Spleen (tissue), 11 donors: ENCODE results near the gene ZNF621. TPM values are rescaled to one million over a fixed set of nuclear protein-coding genes. Genes with fewer than 3 reads are reported as not detected.

Experiments
- DNase-seq: peaks from one replicate; pipeline ENCODE4 v3.0.0-alpha.2; 2020
- H3K27ac ChIP-seq, 8 donors: fragments of 200-600 bp; sonication (generic) in 7 of 8; 1 replicate in 4 of 8; 2 replicates in 4 of 8; pipeline versions ENCODE4 v1.5.0 to v1.8.0; 2016 to 2021; ENCODE audit warnings: inconsistent platforms in 4 of 8, mild to moderate bottlenecking in 4 of 8, moderate library complexity in 1 of 8
- H3K27me3 ChIP-seq, 7 donors: fragments of 200-600 bp; sonication (generic) in 6 of 7; replicated peaks in 1 of 7; 1 replicate in 4 of 7; 2 replicates in 3 of 7; pipeline versions ENCODE4 v1.5.0 to v1.8.0; 2016 to 2021; ENCODE audit warnings: inconsistent platforms in 3 of 7, mild to moderate bottlenecking in 1 of 7
- H3K36me3 ChIP-seq, 6 donors: fragments of 200-600 bp; sonication (generic) in 5 of 6; 1 replicate in 4 of 6; 2 replicates in 2 of 6; pipeline versions ENCODE4 v1.5.0 to v1.8.0; 2016 to 2021; ENCODE audit warnings: inconsistent platforms in 2 of 6
- H3K4me1 ChIP-seq, 6 donors: fragments of 200-600 bp; sonication (generic) in 5 of 6; 1 replicate in 3 of 6; 2 replicates in 3 of 6; pipeline versions ENCODE4 v1.5.0 to v1.8.0; 2016 to 2021; ENCODE audit warnings: inconsistent platforms in 3 of 6
- H3K4me3 ChIP-seq, 8 donors: fragments of 200-600 bp; sonication (generic) in 7 of 8; 1 replicate in 4 of 8; 2 replicates in 4 of 8; pipeline versions ENCODE4 v1.5.0 to v1.8.0; 2016 to 2021; ENCODE audit warnings: inconsistent platforms in 4 of 8, mild to moderate bottlenecking in 4 of 8, moderate library complexity in 2 of 8
- H3K9me3 ChIP-seq, 8 donors: fragments of 200-600 bp; sonication (generic) in 7 of 8; 1 replicate in 4 of 8; 2 replicates in 4 of 8; pipeline versions ENCODE4 v1.5.0 to v1.8.0; 2016 to 2021; ENCODE audit warnings: inconsistent platforms in 4 of 8
- CTCF ChIP-seq, 11 experiments: fragments of 200-600 bp in 7 of 11; fragments of 450-650 bp in 4 of 11; sonication (generic) in 4 of 11; IDR thresholded peaks in 8 of 11; conservative IDR thresholded peaks in 3 of 11; 1 replicate in 7 of 11; 2 replicates in 4 of 11; pipeline versions ENCODE4 v1.4.0 to v1.8.0; 2016 to 2021; ENCODE audit warnings: antibody characterized with exemption in 11 of 11, inconsistent platforms in 4 of 11, mild to moderate bottlenecking in 1 of 11
- POLR2A ChIP-seq, 3 donors: fragments of 450-650 bp; IDR thresholded peaks; one replicate each; pipeline ENCODE4 v1.5.1; 2017; ENCODE audit warnings: antibody characterized with exemption in 3 of 3, mild to moderate bottlenecking in 1 of 3
- POLR2AphosphoS5 ChIP-seq, 3 donors: sonication (generic); formaldehyde crosslinking; IDR thresholded peaks; one replicate each; pipeline ENCODE4 v1.5.1; 2017; ENCODE audit warnings: antibody characterized with exemption in 3 of 3
- WGBS, 5 donors: extraction: QIAGEN DNeasy Blood & Tissue Kit in 3 of 5; methylation state at CpG; one replicate each; pipeline versions ENCODE4 v1.1.5 to v1.1.7; 2013 to 2018; 5-methylcytosine and 5-hydroxymethylcytosine counted together
- intact Hi-C: fragments of 100-400 bp; cut with DNase I; formaldehyde crosslinking; loops from one replicate; pipeline ENCODE4 v1.15.0; 2023; ENCODE audit warnings: low total_unique reads
- polyA plus RNA-seq, 3 donors: library from polyadenylated mRNA; stranded (reverse); fragments of 200-250 nt; gene quantifications; one replicate each; pipeline ENCODE4 v1.2.1, GENCODE V29; 2013
- total RNA-seq, 7 donors: library from RNA; depleted of rRNA in 3 of 7; stranded (reverse); fragments of >200 nt in 3 of 7; fragmentation: NEBNext Ultra II Directional in 4 of 7; extraction: Animal tissue kit (Norgen Biotek cat#: 25700) in 4 of 7; gene quantifications; one replicate each; pipeline versions ENCODE4 v1.1.0 to v1.2.1, GENCODE V29; 2016 to 2021
- donor health status: healthy with polysubstance abuse.
- donor health status: DM: no; HTN: no; CAD: no; lungs with moderate emphysema.
- donor health status: DM: no; HTN: no; CAD: no.
- donor health status: Bipolar disorder and iron deficiency.
- donor health status: healthy.
- donor health status: DM: no; HTN: no; CAD: no.
- donor health status: DM: yes; HTN: yes; CAD: no.

ZNF621 gene
- total and polyA plus RNA-seq, 10 donors: 7.3 to 28.0 (median 21.1) TPM

- Histone ChIP-seq H3K27ac (no peak overlapping the region), H3K4me1 (no peaks in the 10 kb centered on the region), H3K27me3 (no peaks in the 10 kb centered on the region), H3K9me3 (peaks cover 8 to 35% (median 24%) of the 10 kb centered on the region in 8 donors), H3K36me3 (peaks cover 7 to 86% (median 58%) of the 10 kb centered on the region in 6 donors), H3K4me3 (peak overlapping the region in 1 of 8 donors; percentile 3)
- no peak for DNase-seq
- intact Hi-C loops: no loop called here
- 91 to 98% (median 93%) methylated on average over 3 of the region's 3 CpGs for WGBS, 5 donors
- TF ChIP-seq CTCF (IDR thresholded peaks at IDR 0.05 in 8 of 11, conservative IDR thresholded peaks at IDR 0.05 in 3 of 11): no peak
- no peak for TF ChIP-seq POLR2AphosphoS5 (IDR thresholded peaks at IDR 0.05)
- TF ChIP-seq POLR2A (IDR thresholded peaks at IDR 0.05): no peak
Measured at GRCh38 chr3:40487172-40487571, 37.6 kb upstream of the ZNF621 start.

- Histone ChIP-seq H3K4me1 (no peaks in the 10 kb centered on the region), H3K27me3 (no peaks in the 10 kb centered on the region), H3K36me3 (peaks cover 4 to 48% (median 23%) of the 10 kb centered on the region in 6 donors), H3K4me3 (no peak overlapping the region), H3K9me3 (peaks cover 8 to 34% (median 23%) of the 10 kb centered on the region in 8 donors), H3K27ac (no peak overlapping the region)
- intact Hi-C loops: no loop called here
- TF ChIP-seq CTCF (IDR thresholded peaks at IDR 0.05 in 8 of 11, conservative IDR thresholded peaks at IDR 0.05 in 3 of 11) (no peak), POLR2AphosphoS5 (IDR thresholded peaks at IDR 0.05) (no peak), POLR2A (IDR thresholded peaks at IDR 0.05) (no peak)
- no peak for DNase-seq
- 94 to 97% (median 96%) methylated on average over 5 of the region's 5 CpGs for WGBS, 5 donors
Measured at GRCh38 chr3:40490916-40491315, 33.8 kb upstream of the ZNF621 start.

- 62 to 82% (median 70%) methylated on average over 2 of the region's 2 CpGs for WGBS, 5 donors
- Histone ChIP-seq H3K4me3 (no peak overlapping the region), H3K9me3 (no peaks in the 10 kb centered on the region), H3K4me1 (no peaks in the 10 kb centered on the region), H3K36me3 (peaks cover 0 to 11% (median 0%) of the 10 kb centered on the region in 6 donors), H3K27ac (no peak overlapping the region), H3K27me3 (no peaks in the 10 kb centered on the region)
- no peak for DNase-seq
- no peak for TF ChIP-seq CTCF (IDR thresholded peaks at IDR 0.05 in 8 of 11, conservative IDR thresholded peaks at IDR 0.05 in 3 of 11)
- TF ChIP-seq POLR2A (IDR thresholded peaks at IDR 0.05): no peak
- no peak for TF ChIP-seq POLR2AphosphoS5 (IDR thresholded peaks at IDR 0.05)
- intact Hi-C loops: no loop called here
Measured at GRCh38 chr3:40494698-40495097, 30.1 kb upstream of the ZNF621 start.

GRCh38 chr3:40497288-40497687 lies 27.5 kb upstream of the ZNF621 start:
- 80 to 95% (median 85%) methylated on average over 2 of the region's 2 CpGs for WGBS, 5 donors
- Histone ChIP-seq H3K27ac (peak overlapping the region in 1 of 8 donors; percentile 58), H3K4me1 (no peaks in the 10 kb centered on the region), H3K36me3 (no peaks in the 10 kb centered on the region), H3K9me3 (no peaks in the 10 kb centered on the region), H3K27me3 (no peaks in the 10 kb centered on the region), H3K4me3 (no peak overlapping the region)
- TF ChIP-seq POLR2A (IDR thresholded peaks at IDR 0.05): no peak
- TF ChIP-seq POLR2AphosphoS5 (IDR thresholded peaks at IDR 0.05): no peak
- TF ChIP-seq CTCF (IDR thresholded peaks at IDR 0.05 in 8 of 11, conservative IDR thresholded peaks at IDR 0.05 in 3 of 11): no peak
- intact Hi-C loops: no loop called here
- no peak for DNase-seq
